Epidermal melanocyte (primary cell): ENCODE results near the gene NOL9.
"Not testable (repeated sequence)": the region's sequence is repeated elsewhere in the genome, so short reads cannot be mapped to it uniquely, and the experiment has no call there.

Experiments
- DNase-seq: peaks from one replicate; pipeline ENCODE4 v3.0.0; 2011; ENCODE audit warnings: low spot score; ENCODE audit not compliant: insufficient read length

The NOL9 gene

DNA sequence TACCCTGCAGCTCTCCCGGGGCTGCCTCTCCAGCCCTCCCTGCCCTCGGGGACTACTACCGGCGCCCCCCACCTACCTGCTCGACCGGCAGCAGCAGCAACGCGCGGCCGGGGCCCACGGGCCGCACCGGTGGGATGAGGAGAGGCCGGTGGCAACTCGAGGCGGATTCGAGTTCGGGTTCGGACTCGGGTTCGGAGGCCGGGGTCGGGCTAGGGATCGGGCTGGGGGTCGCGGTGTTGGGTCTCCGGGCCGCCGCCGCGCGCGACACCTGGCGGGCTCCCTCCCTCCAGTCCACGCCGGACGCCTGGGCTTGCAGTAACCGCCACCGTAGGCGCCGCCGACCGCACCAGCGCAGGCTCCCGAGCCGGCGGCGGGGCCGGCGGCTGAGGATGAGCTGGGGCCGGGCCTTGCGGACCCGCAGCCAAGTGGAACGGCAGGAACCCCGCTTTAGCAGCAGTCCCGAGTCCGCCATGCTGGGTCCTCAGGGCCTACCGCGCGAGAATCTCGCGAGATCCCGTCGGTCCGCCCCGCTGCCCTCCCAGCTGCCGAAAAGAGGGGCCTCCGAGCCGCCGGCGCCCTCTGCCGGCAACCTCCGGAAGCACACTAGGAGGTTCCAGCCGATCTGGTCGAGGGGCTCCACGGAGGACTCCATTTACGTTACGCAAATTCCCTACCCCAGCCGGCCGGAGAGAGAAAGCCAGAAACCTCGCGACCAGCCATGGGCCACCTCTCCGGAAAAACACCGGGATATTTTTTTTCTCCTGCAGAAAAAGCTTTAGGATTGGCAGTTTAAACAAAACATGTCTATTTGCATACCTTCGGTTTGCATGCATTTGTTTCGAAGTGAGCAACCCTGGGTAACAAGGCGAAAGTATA is at the start of gene NOL9:
NOL9 (minus strand) TSS at position 483 of the 876 bp plus-strand sequence; CDS start at position 472, 11 bp downstream.
- DNase-seq: peak; percentile 89

DNA sequence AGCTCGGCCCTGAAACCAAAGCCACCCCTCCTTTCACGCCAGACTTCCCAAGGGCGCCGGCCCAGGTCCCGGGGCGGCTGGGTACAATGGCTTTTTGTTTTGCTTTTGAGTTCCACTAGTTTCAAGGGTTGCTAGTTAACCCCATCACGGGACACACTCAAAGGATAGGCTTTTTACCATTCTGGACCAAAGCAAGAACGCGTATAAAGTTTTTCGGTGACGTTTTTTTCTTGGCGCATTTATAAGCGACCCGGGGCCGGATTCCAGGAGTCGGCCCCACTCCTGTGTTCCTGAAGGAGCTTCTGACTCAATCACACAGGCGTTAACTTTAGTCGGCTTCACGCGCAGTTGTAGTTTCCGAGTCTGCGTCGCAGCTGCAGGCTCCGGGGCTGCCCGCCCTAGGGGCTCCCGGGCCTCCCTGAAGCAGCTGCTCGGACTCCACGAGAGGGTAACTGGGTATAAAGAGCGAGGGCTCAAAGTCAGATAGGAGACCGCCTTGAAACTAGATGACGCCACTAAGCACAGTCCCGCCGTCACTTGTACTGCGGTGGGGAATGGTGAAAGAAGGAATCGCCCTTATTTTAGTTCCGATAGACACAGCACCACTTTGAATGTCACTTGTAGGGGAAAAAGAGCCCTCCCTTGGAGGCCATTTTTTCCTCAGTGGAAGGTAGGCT is 49.1 kb upstream of the NOL9 start:
- peak; percentile 87 for DNase-seq

DNA sequence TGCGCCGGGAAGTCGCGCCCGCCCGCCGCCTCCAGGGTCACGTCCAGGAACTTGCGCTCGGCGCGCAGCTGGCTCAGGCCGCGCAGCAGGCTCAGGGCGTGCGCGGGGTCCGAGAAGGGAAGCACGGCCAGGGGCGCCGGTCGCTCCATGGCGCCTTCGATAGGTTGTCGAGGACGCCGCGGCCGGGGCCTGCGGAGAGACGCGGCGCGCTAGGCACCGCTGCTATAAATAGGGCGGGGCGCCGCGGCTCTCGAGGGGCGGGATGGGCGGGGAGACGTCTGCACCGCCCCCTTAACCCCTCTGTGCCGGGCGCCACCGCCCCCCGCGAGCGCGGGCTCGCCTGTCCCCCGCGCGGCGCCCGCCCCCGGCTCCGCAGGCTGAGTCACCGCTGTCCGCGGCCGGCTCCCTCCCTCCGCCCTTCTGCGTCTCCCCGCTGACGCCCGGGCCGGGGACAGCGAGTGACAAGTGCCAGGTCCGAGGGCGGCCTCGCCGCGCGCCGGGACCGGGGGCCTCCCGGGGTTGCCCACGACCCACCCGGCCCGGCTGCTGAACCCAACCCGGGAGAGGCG is 48.4 kb upstream of the NOL9 start, which contains the start of gene KLHL21:
KLHL21 (minus strand) TSS at position 201 of the 569 bp plus-strand sequence; CDS start at position 149, 52 bp downstream.
- DNase-seq: peak; percentile 87

DNA sequence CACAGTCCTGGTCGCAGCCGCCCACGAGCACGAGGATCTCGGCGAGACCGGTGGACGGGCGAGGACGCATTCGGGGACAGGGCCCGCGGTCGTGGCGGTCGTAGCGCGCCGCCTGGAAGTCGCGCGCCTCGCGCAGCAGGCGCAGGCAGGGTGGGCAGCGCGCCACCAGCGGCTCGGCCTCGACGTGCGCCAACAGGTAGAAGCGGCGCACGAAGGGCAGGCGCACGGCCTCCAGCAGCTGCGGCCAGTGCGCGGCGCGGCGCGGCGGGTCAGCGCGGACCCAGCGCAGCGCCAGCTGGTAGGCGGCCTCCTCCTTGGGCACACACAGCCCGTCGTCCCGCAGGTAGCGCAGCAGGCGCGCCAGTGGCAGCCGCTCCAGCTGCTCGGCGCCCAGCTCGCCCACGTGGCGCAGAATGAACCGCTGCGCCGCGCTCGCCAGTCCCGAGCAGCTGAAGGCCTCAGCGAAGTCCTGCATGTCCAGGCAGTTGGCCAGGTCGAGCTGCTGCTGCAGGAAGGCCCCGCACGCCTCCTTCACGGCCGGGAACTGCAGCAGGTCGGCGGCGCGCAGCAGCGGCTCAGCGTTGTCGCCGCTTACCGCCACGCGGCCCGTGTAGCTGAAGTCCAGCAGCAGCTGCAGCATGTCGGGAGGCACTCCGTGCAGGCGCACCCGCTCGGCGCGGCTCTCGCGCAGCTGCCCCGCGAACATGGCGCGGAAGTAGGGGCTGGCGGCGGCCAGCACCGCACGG is 47.8 kb upstream of the NOL9 start:
- DNase-seq: no peak

- peak; percentile 87 for DNase-seq
These were observed 47.0 kb upstream of the NOL9 start for GRCh38 chr1:6601049-6601922.

- no peak for DNase-seq
These were observed 46.2 kb upstream of the NOL9 start for GRCh38 chr1:6600410-6601048.

DNA sequence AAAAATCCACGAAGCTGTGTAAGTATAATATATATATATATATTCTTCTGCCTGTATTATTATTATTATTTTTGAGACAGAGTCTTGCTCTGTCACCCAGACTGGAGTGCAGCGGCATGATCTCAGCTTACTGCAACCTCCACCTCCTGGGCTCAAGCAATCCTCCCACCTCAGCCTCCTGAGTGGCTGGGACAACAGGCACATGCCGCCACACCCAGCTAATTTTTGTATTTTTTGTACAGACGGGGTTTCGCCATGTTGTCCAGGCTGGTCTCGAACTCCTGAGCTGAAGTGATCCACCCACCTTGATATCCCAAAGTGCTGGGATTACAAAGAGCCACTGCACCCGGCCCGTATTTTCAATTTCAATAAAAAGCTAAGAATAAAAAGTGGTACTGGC is 45.7 kb upstream of the NOL9 start:
- not testable (repeated sequence) for DNase-seq

GRCh38 chr1:6599141-6599975 is 45.0 kb upstream of the NOL9 start:
- DNase-seq: no peak

DNA sequence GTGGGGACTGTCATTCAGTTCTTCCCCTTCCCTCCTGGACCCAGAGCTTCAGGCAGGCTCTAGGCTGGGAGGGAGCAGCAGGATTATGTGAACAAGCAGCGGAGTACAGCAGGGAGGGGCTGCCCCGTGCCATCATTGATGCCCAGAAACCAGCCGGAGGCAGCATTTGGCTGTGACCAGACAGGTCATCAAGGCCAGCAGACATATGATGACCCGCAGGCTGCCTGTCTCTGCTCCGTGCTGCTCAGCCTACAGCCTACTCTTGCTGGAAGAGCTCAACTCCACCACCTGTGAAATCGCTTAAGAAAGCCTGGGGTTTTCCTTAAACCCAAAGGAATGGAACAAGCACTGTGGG is 43.4 kb upstream of the NOL9 start:
- no peak for DNase-seq

GRCh38 chr1:6596886-6597776 is 42.8 kb upstream of the NOL9 start:
- no peak for DNase-seq

- no peak for DNase-seq
These were observed 42.0 kb upstream of the NOL9 start for GRCh38 chr1:6596351-6596750.

- DNase-seq: no peak
These were observed 40.8 kb upstream of the NOL9 start for GRCh38 chr1:6594977-6595740.

DNA sequence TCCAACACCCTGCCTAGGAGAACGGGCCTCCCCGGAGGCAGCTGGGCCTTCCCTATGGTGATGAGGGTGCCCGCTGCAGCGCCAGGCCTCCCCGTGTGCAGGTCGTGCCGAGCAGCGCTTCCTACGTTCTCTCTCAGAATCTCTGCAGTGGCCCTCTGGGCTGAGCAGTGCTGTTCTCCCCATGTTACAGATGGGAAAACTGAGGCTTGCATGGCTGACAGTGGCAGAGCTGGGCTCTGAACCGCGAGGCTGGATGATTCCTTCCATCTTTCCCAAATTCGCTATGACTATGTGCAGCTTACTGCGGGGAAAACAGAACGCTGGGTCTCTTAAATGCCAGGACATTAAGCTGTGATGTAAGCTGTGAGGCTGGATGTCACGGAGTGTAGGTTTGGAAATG is 39.5 kb upstream of the NOL9 start:
- DNase-seq: no peak

- no peak for DNase-seq
These were observed 38.7 kb upstream of the NOL9 start for GRCh38 chr1:6592865-6593593.

DNA sequence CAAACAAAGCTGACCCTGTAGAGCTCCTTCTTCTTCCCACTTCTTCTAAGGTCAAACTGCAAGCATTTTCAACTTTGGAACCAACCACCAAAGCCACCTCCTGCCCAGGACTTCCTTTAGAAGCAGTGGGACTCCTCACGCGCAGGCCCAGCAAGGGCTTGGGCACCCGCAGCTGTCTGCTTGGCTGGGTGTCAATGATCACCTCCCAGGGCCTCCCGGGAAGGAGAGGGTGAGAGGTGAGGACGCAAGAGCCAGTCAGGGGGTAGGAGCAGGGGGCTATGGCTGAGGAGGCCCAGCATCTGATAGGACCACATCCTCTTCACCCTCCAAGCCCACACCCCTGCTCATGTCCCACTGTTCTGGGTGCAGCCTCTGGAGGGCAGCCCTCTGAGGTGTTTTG is 38.1 kb upstream of the NOL9 start:
- no peak for DNase-seq

DNA sequence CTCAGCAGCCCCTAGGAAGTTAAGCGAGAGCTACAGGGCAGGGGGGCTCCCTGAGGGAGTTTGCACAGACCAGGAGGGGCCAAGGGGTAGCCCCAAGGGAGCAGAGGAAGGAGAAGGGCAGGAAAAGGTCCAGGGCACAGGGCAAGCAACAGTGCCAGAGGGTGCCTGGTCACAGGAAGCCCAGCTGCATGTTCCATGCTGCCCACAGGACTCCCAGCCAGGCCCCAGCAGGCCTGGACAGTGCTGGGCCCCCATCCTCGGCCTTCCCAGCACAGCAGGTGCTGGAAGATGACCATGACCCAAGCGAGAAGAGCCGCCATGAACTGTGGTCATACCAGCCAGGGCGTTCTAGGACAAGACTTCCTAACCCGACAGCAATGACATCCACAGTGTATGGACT is 37.3 kb upstream of the NOL9 start:
- no peak for DNase-seq

- no peak for DNase-seq
These were observed 36.9 kb upstream of the NOL9 start for GRCh38 chr1:6591222-6591621.
